Loucy (cell line): Measurements from ENCODE around the gene FBXL14.

Experiments used
- EZH2phosphoT487 ChIP-seq: fragments of 200-600 bp; IDR thresholded peaks from 2 replicates; pipeline ENCODE4 v1.6.1; 2018; ENCODE audit warnings: antibody characterized with exemption, mild to moderate bottlenecking, moderate library complexity, borderline replicate concordance
- TF ChIP-seq, protein P1 (sequence below): fragments of 200-600 bp; sonication (generic); conservative IDR thresholded peaks from 2 replicates; pipeline ENCODE4 v1.5.1; 2014; ENCODE audit warnings: mild to moderate bottlenecking, antibody characterized with exemption, low read length

DNA sequence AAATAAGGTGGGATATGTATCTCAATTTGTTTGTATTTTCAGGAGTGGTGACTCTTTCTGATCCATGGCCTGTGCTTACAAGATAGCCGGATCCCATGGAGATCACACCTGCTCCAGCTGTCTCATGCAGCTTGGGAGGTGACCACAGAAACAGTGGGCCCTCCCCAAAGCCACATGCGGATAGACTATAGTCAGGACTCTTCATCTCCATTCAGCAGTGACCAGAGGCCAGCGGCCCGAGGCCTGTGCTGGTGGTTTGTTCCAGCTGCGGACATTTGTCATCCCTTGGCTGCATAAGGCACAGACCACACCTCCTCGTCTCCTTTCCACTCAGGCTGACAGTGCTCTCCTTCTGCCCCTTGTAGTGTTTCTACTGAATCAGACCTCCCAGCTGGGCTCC is 20.0 kb upstream of the FBXL14 start:
- TF ChIP-seq, protein P1, sequence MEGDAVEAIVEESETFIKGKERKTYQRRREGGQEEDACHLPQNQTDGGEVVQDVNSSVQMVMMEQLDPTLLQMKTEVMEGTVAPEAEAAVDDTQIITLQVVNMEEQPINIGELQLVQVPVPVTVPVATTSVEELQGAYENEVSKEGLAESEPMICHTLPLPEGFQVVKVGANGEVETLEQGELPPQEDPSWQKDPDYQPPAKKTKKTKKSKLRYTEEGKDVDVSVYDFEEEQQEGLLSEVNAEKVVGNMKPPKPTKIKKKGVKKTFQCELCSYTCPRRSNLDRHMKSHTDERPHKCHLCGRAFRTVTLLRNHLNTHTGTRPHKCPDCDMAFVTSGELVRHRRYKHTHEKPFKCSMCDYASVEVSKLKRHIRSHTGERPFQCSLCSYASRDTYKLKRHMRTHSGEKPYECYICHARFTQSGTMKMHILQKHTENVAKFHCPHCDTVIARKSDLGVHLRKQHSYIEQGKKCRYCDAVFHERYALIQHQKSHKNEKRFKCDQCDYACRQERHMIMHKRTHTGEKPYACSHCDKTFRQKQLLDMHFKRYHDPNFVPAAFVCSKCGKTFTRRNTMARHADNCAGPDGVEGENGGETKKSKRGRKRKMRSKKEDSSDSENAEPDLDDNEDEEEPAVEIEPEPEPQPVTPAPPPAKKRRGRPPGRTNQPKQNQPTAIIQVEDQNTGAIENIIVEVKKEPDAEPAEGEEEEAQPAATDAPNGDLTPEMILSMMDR, result no peak
- TF ChIP-seq EZH2phosphoT487, result no peak
